GM21825 (cell line): ENCODE results near the gene SH3PXD2B.

Experiments used
- ATAC-seq: cut with Tn5 transposase; IDR thresholded peaks from one replicate; pipeline ENCODE4 v1.9.1; 2021; ENCODE audit warnings: mild to moderate bottlenecking, moderate library complexity; ENCODE audit not compliant: unreplicated experiment

SH3PXD2B gene

GRCh38 chr5:172454358-172455086 lies at the start of gene SH3PXD2B:
Gene SH3PXD2B (minus strand): TSS chr5:172454525. CDS start chr5:172454352, 173 bp downstream.
- ATAC-seq, result no peak

GRCh38 chr5:172502969-172503368 lies 48.6 kb upstream of the SH3PXD2B start:
- ATAC-seq, result no peak

- no peak for ATAC-seq
Observed at GRCh38 chr5:172502410-172502809, 48.1 kb upstream of the SH3PXD2B start.

- ATAC-seq, result no peak
Observed at GRCh38 chr5:172501708-172502320, 47.5 kb upstream of the SH3PXD2B start.

- no peak for ATAC-seq
Observed at GRCh38 chr5:172499287-172499686, 45.0 kb upstream of the SH3PXD2B start.

- no peak for ATAC-seq
Observed at GRCh38 chr5:172498431-172499129, 44.3 kb upstream of the SH3PXD2B start.

GRCh38 chr5:172497591-172498255 lies 43.4 kb upstream of the SH3PXD2B start:
- no peak for ATAC-seq

- no peak for ATAC-seq
Observed at GRCh38 chr5:172496671-172497371, 42.5 kb upstream of the SH3PXD2B start.

GRCh38 chr5:172494630-172495505 lies 40.5 kb upstream of the SH3PXD2B start:
- ATAC-seq, result no peak

- no peak for ATAC-seq
Observed at GRCh38 chr5:172493906-172494305, 39.6 kb upstream of the SH3PXD2B start.

- ATAC-seq, result no peak
Observed at GRCh38 chr5:172493461-172493860, 39.1 kb upstream of the SH3PXD2B start.

- no peak for ATAC-seq
Observed at GRCh38 chr5:172493002-172493401, 38.7 kb upstream of the SH3PXD2B start.

GRCh38 chr5:172492097-172492840 lies 37.9 kb upstream of the SH3PXD2B start:
- ATAC-seq, result no peak

- ATAC-seq, result no peak
Observed at GRCh38 chr5:172491481-172491880, 37.2 kb upstream of the SH3PXD2B start.

GRCh38 chr5:172490514-172491461 lies 36.5 kb upstream of the SH3PXD2B start:
- no peak for ATAC-seq

GRCh38 chr5:172488221-172488620 lies 33.9 kb upstream of the SH3PXD2B start:
- no peak for ATAC-seq

- no peak for ATAC-seq
Observed at GRCh38 chr5:172487671-172488070, 33.3 kb upstream of the SH3PXD2B start.

- ATAC-seq, result no peak
Observed at GRCh38 chr5:172486912-172487311, 32.6 kb upstream of the SH3PXD2B start.
